Pancreas (tissue), 10 donors: ENCODE data around the gene SEC24A. TPM values are rescaled to one million over a fixed set of nuclear protein-coding genes. Genes with fewer than 3 reads are reported as not detected.

Source experiments
- ATAC-seq, 4 donors: fragments of 200-7000 bp; cut with Tn5 transposase; one replicate each; pipeline versions ENCODE4 v1.8.0 to v1.9.1; 2020; ENCODE audit warnings: mild to moderate bottlenecking in 4 of 4, moderate library complexity in 4 of 4
- DNase-seq, 6 donors: peaks; one replicate each; pipeline ENCODE4 v3.0.0-alpha.2; 2020
- FAIRE-seq: peaks from 2 replicates; lab custom pipeline; 2012; peaks lifted over from hg19 to GRCh38; lab: Jason Lieb, UNC
- H3K27ac ChIP-seq, 4 donors: fragments of 200-600 bp; sonication (generic); 1 replicate in 3 of 4; 2 replicates in 1 of 4; pipeline versions ENCODE4 v1.5.0 to v1.8.0; 2020
- H3K27me3 ChIP-seq, 4 donors: fragments of 200-600 bp; one replicate each; pipeline ENCODE4 v1.8.0; 2021
- H3K36me3 ChIP-seq, 3 donors: fragments of 200-600 bp; sonication (generic) in 1 of 3; one replicate each; pipeline versions ENCODE4 v1.5.0 to v1.8.0; 2020 to 2021
- H3K4me1 ChIP-seq, 3 donors: fragments of 200-600 bp; one replicate each; pipeline ENCODE4 v1.8.0; 2021
- H3K4me3 ChIP-seq, 4 donors: fragments of 200-600 bp; sonication (generic) in 2 of 4; one replicate each; pipeline versions ENCODE4 v1.5.0 to v1.8.0; 2020 to 2021
- H3K9me3 ChIP-seq, 4 donors: fragments of 200-600 bp; one replicate each; pipeline ENCODE4 v1.8.0; 2021
- WGBS, 2 donors: extraction: QIAGEN DNeasy Blood & Tissue Kit; methylation state at CpG; one replicate each; pipeline ENCODE4 v1.1.7; 2013; 5-methylcytosine and 5-hydroxymethylcytosine counted together
- intact Hi-C, 3 donors: fragments of 100-400 bp; cut with DNase I; formaldehyde crosslinking; loops; one replicate each; pipeline versions ENCODE4 v1.11.1 to v1.14.2; 2022
- polyA plus RNA-seq, 2 donors: library from polyadenylated mRNA; stranded (reverse); fragments of 200-250 nt; gene quantifications; one replicate each; pipeline ENCODE4 v1.2.3, GENCODE V29; 2013
- total RNA-seq, 6 donors: library from RNA; stranded (reverse); fragmentation: NEBNext Ultra II Directional in 4 of 6; extraction: Animal tissue kit (Norgen Biotek cat#: 25700) in 4 of 6; gene quantifications; one replicate each; pipeline versions ENCODE4 v1.2.1 to v1.2.4, GENCODE V29; 2021 to 2023
- TF ChIP-seq, protein P1 (sequence below), 4 donors: fragments of 200-600 bp; sonication (generic) in 3 of 4; IDR thresholded peaks; one replicate each; pipeline versions ENCODE4 v1.5.0 to v1.8.0; 2021; ENCODE audit warnings: antibody characterized with exemption in 4 of 4
- donor health status: healthy with polysubstance abuse.
- donor health status: DM: no; HTN: no; CAD: no; lungs with moderate emphysema.
- donor health status: DM: no; HTN: no; CAD: no.
- donor health status: control.
- donor health status: control.
- donor health status: Bipolar disorder and iron deficiency.
- donor health status: DM: yes; HTN: yes; CAD: no.
- donor health status: DM: no; HTN: no; CAD: no.
- donor health status: DM: no; HTN: no; CAD: no.
- donor health status: DM: yes; HTN: yes; CAD: no.

Gene SEC24A
- total and polyA plus RNA-seq, 8 donors, result 3.4 to 18.1 (median 10.2) TPM

DNA sequence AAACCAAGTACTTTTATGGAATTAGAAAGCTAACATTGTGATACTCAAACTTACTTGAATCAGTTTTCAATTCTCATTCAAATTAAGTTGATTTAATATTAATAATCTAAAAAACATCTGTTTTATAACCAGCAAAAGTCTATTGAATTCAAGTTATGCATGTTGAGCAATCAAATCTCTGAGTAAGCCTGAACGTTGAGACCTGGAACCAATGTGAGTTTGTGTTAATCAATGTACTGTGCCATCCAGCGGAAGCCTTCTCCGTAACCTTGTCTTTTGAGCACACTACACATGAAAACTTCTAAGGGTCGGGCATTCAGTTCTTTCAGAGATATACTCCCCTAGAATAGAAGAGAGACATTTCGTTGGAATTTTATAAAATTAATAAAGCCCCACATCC is 41.9 kb upstream of the SEC24A start:
- ATAC-seq, result no peak
- H3K4me3 ChIP-seq, result no peak overlapping the region
- intact Hi-C loops, result no loop called here
- WGBS, 2 donors, result 79% methylated on average over 5 of the region's 5 CpGs
- no peak for FAIRE-seq
- H3K27ac ChIP-seq, result no peak overlapping the region
- H3K9me3 ChIP-seq, result no peaks in the 10 kb centered on the region
- peaks cover 7 to 11% (median 9%) of the 10 kb centered on the region in 3 donors for H3K4me1 ChIP-seq
- DNase-seq, result no peak
- TF ChIP-seq, protein P1, sequence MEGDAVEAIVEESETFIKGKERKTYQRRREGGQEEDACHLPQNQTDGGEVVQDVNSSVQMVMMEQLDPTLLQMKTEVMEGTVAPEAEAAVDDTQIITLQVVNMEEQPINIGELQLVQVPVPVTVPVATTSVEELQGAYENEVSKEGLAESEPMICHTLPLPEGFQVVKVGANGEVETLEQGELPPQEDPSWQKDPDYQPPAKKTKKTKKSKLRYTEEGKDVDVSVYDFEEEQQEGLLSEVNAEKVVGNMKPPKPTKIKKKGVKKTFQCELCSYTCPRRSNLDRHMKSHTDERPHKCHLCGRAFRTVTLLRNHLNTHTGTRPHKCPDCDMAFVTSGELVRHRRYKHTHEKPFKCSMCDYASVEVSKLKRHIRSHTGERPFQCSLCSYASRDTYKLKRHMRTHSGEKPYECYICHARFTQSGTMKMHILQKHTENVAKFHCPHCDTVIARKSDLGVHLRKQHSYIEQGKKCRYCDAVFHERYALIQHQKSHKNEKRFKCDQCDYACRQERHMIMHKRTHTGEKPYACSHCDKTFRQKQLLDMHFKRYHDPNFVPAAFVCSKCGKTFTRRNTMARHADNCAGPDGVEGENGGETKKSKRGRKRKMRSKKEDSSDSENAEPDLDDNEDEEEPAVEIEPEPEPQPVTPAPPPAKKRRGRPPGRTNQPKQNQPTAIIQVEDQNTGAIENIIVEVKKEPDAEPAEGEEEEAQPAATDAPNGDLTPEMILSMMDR (IDR thresholded peaks at IDR 0.05), result no peak
- H3K36me3 ChIP-seq, result peaks cover 7 to 64% (median 34%) of the 10 kb centered on the region in 3 donors
- no peaks in the 10 kb centered on the region for H3K27me3 ChIP-seq

DNA sequence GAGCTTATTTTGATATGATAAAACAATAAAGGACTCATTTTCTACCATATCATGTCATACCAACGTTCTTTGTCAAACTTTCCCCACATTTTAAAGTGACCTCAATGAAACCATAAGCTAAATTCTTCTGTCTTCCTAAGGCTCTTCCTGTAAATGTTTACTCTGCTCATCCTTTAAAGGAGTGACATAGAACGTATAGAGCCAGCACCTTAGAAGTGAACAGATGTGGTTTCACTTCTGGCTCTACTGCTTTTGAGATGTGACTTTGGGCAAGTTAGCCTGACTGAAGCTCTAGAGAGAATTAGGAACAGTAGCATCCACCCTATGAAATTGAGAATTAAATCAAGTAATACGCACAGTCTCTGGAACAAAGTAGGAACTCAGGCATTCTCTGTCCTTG is 40.0 kb upstream of the SEC24A start:
- ATAC-seq, result no peak
- Histone ChIP-seq H3K4me1 (peaks cover 7 to 13% (median 11%) of the 10 kb centered on the region in 3 donors), H3K4me3 (no peak overlapping the region), H3K9me3 (no peaks in the 10 kb centered on the region), H3K27ac (peak overlapping the region in 1 of 4 donors; percentile 3), H3K27me3 (no peaks in the 10 kb centered on the region), H3K36me3 (peaks cover 7 to 61% (median 34%) of the 10 kb centered on the region in 3 donors)
- intact Hi-C loops, result no loop called here
- TF ChIP-seq, protein P1 (IDR thresholded peaks at IDR 0.05), result no peak
- FAIRE-seq, result no peak
- 77 to 81% methylated on average over 3 of the region's 3 CpGs for WGBS, 2 donors
- no peak for DNase-seq

- Histone ChIP-seq H3K27ac (peak overlapping the region in 2 of 4 donors; percentile 3 to 37), H3K36me3 (peaks cover 4 to 57% (median 29%) of the 10 kb centered on the region in 3 donors), H3K4me1 (peaks cover 7 to 13% (median 11%) of the 10 kb centered on the region in 3 donors), H3K27me3 (no peaks in the 10 kb centered on the region), H3K4me3 (no peak overlapping the region), H3K9me3 (no peaks in the 10 kb centered on the region)
- TF ChIP-seq, protein P1 (IDR thresholded peaks at IDR 0.05), result no peak
- ATAC-seq, result peak; percentile 52 to 70 (median 68)
- FAIRE-seq, result no peak
- 30 to 32% methylated on average over 3 of the region's 3 CpGs for WGBS, 2 donors
- intact Hi-C loops, result no loop called here
- DNase-seq, result no peak
These were observed 39.2 kb upstream of the SEC24A start for GRCh38 chr5:134609232-134609851.

GRCh38 chr5:134610725-134611124 is 37.9 kb upstream of the SEC24A start:
- intact Hi-C loops, result no loop called here
- peaks cover 7 to 13% (median 11%) of the 10 kb centered on the region in 3 donors for H3K4me1 ChIP-seq
- peak overlapping the region in 2 of 4 donors; percentile 3 to 6 for H3K27ac ChIP-seq
- no peak overlapping the region for H3K4me3 ChIP-seq
- TF ChIP-seq, protein P1 (IDR thresholded peaks at IDR 0.05), result no peak
- no peaks in the 10 kb centered on the region for H3K27me3 ChIP-seq
- FAIRE-seq (no peak), ATAC-seq (peak in 3 of 4 donors; percentile 24 to 47 (median 39)), DNase-seq (no peak)
- H3K36me3 ChIP-seq, result peaks cover 4 to 53% (median 22%) of the 10 kb centered on the region in 3 donors
- no peaks in the 10 kb centered on the region for H3K9me3 ChIP-seq

GRCh38 chr5:134611515-134611914 is 37.1 kb upstream of the SEC24A start:
- peaks cover 7 to 13% (median 11%) of the 10 kb centered on the region in 3 donors for H3K4me1 ChIP-seq
- 94 to 97% methylated on average over 4 of the region's 4 CpGs for WGBS, 2 donors
- H3K27ac ChIP-seq, result no peak overlapping the region
- TF ChIP-seq, protein P1 (IDR thresholded peaks at IDR 0.05), result no peak
- ATAC-seq (no peak), DNase-seq (no peak), FAIRE-seq (no peak)
- no peaks in the 10 kb centered on the region for H3K27me3 ChIP-seq
- intact Hi-C loops, result no loop called here
- no peaks in the 10 kb centered on the region for H3K9me3 ChIP-seq
- no peak overlapping the region for H3K4me3 ChIP-seq
- peaks cover 4 to 45% (median 15%) of the 10 kb centered on the region in 3 donors for H3K36me3 ChIP-seq
